ENCODE results near the gene BEND5. TPM values are rescaled to one million over a fixed set of nuclear protein-coding genes. Genes with fewer than 3 reads are reported as not detected.

The BEND5 gene
- total and polyA plus RNA-seq, 2 of the 13 experiments (the other 11 are each of a cell fraction or from before 2014, with no cell fraction given) = 0.11 TPM; not detected in 1

- intact Hi-C loops (cut with micrococcal nuclease; ENCODE audit: unreplicated experiment) = no loop called here
- POLR2A ChIA-PET = no interaction called here
Measured at GRCh38 chr1:48784301-48784700, 7.6 kb upstream of the BEND5 start.

More at GRCh38 chr1:48784301-48784700, 7.6 kb upstream of the BEND5 start:
- in situ Hi-C loops (cut with HindIII; ENCODE audit: extremely low pct_ligation_motif_present, low pct_unique_long_range_greater_than_20kb) = no loop called here
- ATAC-seq = no peak
- CTCF ChIA-PET (ENCODE audit: low intra/inter-chr PET ratio, low total read pairs) = no interaction called here
- no peak overlapping the region for H2AFZ ChIP-seq (ENCODE audit: low read length)
- no peak for DNase-seq (ENCODE audit: low spot score)
- H3K27ac ChIP-seq (ENCODE audit: extremely low read length, insufficient read depth, low read length) = no peak overlapping the region
- BruUV-seq (replicated peaks) = no TSS peak
- H3K36me3 ChIP-seq (replicated peaks in 1 of 2; ENCODE audit: control insufficient read depth in 1 of 2, insufficient read depth in 2 of 2, low read length in 2 of 2) = no peaks in the 10 kb centered on the region
- TF ChIP-seq ISX (CRISPR knock-in tag; conservative IDR thresholded peaks at IDR 0.05) (no peak), ZNF17 (CRISPR knock-in tag; IDR thresholded peaks at IDR 0.05) (no peak), TRIM24 (CRISPR knock-in tag; IDR thresholded peaks at IDR 0.05) (no peak), MAF1 (CRISPR knock-in tag; IDR thresholded peaks at IDR 0.05; ENCODE audit: borderline replicate concordance) (no peak), ARHGAP35 (CRISPR knock-in tag; IDR thresholded peaks at IDR 0.05; ENCODE audit: borderline replicate concordance) (no peak), IKZF1 (IDR thresholded peaks at IDR 0.05) (no peak), ZNF460 (CRISPR knock-in tag; IDR thresholded peaks at IDR 0.05; ENCODE audit: borderline replicate concordance) (no peak), ZNF549 (CRISPR knock-in tag; IDR thresholded peaks at IDR 0.05) (no peak), HMGXB3 (CRISPR knock-in tag; IDR thresholded peaks at IDR 0.05; ENCODE audit: borderline replicate concordance) (no peak), KDM4B (CRISPR knock-in tag; IDR thresholded peaks at IDR 0.05) (no peak)
- no peak overlapping the region for H3K4me3 ChIP-seq (replicated peaks in 1 of 3; ENCODE audit: insufficient read depth in 1 of 3, low read depth in 2 of 3, low read length in 3 of 3)
- no peak for FAIRE-seq
- 4% methylated on average over 2 of the region's 2 CpGs for WGBS (ENCODE audit: low lambda C conversion rate)
- no peaks in the 10 kb centered on the region for H3K79me2 ChIP-seq (ENCODE audit: insufficient read depth, low read length)
- no peak overlapping the region for H3K4me2 ChIP-seq (ENCODE audit: low read depth, low read length)
- H3K4me1 ChIP-seq (ENCODE audit: insufficient read depth, low read length) = no peaks in the 10 kb centered on the region
- H3K9ac ChIP-seq (ENCODE audit: insufficient read depth, low read depth, low read length) = no peak overlapping the region
- no peaks in the 10 kb centered on the region for H3K9me3 ChIP-seq (ENCODE audit: low read length)
- no peaks in the 10 kb centered on the region for H4K20me1 ChIP-seq (ENCODE audit: insufficient read depth, low read length)
- no peaks in the 10 kb centered on the region for H3K27me3 ChIP-seq (ENCODE audit: control insufficient read depth in 1 of 2, insufficient read depth in 2 of 2, low read length in 2 of 2)

Measured in HepG2 (cell line).